ENCODE results near the gene ZBP1. TPM values are rescaled to one million over a fixed set of nuclear protein-coding genes. Genes with fewer than 3 reads are reported as not detected.

The ZBP1 gene
- total RNA-seq, 2 experiments from 2014 or later, result 39.0 to 40.1 TPM

DNA sequence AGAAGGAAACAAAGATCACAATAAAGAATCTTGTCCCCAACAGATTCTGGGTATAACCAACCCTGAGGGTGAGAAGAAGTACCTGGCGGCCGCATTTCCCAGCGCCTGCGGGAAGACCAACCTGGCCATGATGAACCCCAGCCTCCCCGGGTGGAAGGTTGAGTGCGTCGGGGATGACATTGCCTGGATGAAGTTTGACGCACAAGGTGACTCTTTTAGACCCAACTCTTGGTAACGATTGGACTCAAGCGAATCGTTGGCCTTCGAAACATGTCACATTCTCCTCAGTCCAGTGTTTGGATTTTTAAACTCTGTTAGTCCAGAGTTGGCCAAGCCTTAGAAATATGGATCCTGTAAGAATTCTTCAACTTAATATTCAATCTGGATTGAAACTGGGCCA is 56.7 kb downstream of the ZBP1 start:
- no peaks in the 10 kb centered on the region for H3K36me3 Mint-ChIP-seq (ENCODE audit: low read depth)
- CTCF ChIA-PET, result no interaction called here
- H3K27me3 Mint-ChIP-seq, result peaks cover 45% of the 10 kb centered on the region
- no peak for TF ChIP-seq CTCF (IDR thresholded peaks at IDR 0.05)
- no peaks in the 10 kb centered on the region for H3K4me1 ChIP-seq (ENCODE audit: insufficient read depth, low read length)
- no peak overlapping the region for H3K27ac ChIP-seq (ENCODE audit: low read depth in 1 of 2, low read length in 2 of 2)
- H3K4me1 Mint-ChIP-seq (ENCODE audit: low read depth), result no peaks in the 10 kb centered on the region
- H3K27ac Mint-ChIP-seq, result no peak overlapping the region
- DNase-seq (no peak), ATAC-seq (ENCODE audit: poor library complexity) (no peak)
- H3K9me3 Mint-ChIP-seq, result no peaks in the 10 kb centered on the region
- H3K4me3 Mint-ChIP-seq, result no peak overlapping the region
- peaks cover 4 to 11% of the 10 kb centered on the region in 2 experiments for H3K27me3 ChIP-seq (ENCODE audit: control insufficient read depth in 1 of 2, insufficient read depth in 2 of 2, low read length in 2 of 2)
- no peaks in the 10 kb centered on the region for H3K36me3 ChIP-seq (ENCODE audit: insufficient read depth, low read length)
- H3K4me3 ChIP-seq (ENCODE audit: low read length), result no peak overlapping the region
- intact Hi-C loops (cut with DNase I, micrococcal nuclease), result no loop called here
- no peaks in the 10 kb centered on the region for H3K9me3 ChIP-seq (ENCODE audit: control insufficient read depth in 1 of 2, insufficient read depth in 1 of 2, low read length in 2 of 2)
- POLR2A ChIA-PET, result no interaction called here

DNA sequence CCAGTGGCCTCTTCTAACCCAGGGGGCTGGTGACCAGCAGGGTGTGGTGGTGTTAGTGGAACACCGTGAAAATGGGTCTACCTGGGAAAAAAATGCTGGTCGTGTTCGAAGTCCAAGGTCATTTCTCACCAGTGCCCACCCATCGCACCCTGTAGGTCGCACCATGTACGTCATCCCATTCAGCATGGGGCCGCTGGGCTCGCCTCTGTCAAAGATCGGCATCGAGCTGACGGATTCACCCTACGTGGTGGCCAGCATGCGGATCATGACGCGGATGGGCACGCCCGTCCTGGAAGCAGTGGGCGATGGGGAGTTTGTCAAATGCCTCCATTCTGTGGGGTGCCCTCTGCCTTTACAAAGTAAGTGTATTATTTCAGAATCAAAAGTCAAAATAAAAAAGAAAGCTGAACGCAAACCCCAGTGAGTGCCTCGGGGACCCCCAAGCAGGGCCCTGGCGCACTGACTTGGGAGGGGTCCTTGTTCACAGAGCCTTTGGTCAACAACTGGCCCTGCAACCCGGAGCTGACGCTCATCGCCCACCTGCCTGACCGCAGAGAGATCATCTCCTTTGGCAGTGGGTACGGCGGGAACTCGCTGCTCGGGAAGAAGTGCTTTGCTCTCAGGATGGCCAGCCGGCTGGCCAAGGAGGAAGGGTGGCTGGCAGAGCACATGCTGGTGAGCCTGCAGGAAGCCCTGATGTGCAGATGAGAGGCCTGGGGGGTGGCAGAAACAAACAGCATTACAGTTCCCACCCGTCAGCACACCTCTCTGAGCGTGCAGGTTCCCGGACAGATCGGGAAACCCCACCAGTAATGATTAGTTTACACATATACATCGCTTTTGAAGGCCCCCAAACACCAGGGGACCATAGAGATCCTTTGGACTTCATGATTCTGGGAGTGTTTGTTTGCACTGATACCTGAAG is 57.4 kb downstream of the ZBP1 start:
- no peak for ATAC-seq (ENCODE audit: poor library complexity)
- Histone ChIP-seq H3K27ac (ENCODE audit: low read depth in 1 of 2, low read length in 2 of 2) (no peak overlapping the region), H3K36me3 (ENCODE audit: insufficient read depth, low read length) (no peaks in the 10 kb centered on the region), H3K4me1 (ENCODE audit: insufficient read depth, low read length) (no peaks in the 10 kb centered on the region), H3K9me3 (ENCODE audit: control insufficient read depth in 1 of 2, insufficient read depth in 1 of 2, low read length in 2 of 2) (no peaks in the 10 kb centered on the region), H3K27me3 (ENCODE audit: control insufficient read depth in 1 of 2, insufficient read depth in 2 of 2, low read length in 2 of 2) (peaks cover 4 to 11% of the 10 kb centered on the region in 2 experiments), H3K4me3 (ENCODE audit: low read length) (no peak overlapping the region)
- POLR2A ChIA-PET, result no interaction called here
- Mint-ChIP-seq H3K36me3 (ENCODE audit: low read depth) (no peaks in the 10 kb centered on the region), H3K4me3 (no peak overlapping the region), H3K4me1 (ENCODE audit: low read depth) (no peaks in the 10 kb centered on the region), H3K27me3 (peaks cover 50% of the 10 kb centered on the region), H3K27ac (no peak overlapping the region), H3K9me3 (no peaks in the 10 kb centered on the region)
- DNase-seq, result no peak
- CTCF ChIA-PET, result no interaction called here
- intact Hi-C loops (cut with DNase I, micrococcal nuclease), result no loop called here
- no peak for TF ChIP-seq CTCF (IDR thresholded peaks at IDR 0.05)

- Mint-ChIP-seq H3K27ac (no peak overlapping the region), H3K4me3 (no peak overlapping the region), H3K27me3 (peaks cover 45% of the 10 kb centered on the region), H3K4me1 (ENCODE audit: low read depth) (no peaks in the 10 kb centered on the region), H3K9me3 (no peaks in the 10 kb centered on the region), H3K36me3 (ENCODE audit: low read depth) (no peaks in the 10 kb centered on the region)
- no peak overlapping the region for H3K4me3 ChIP-seq (ENCODE audit: low read length)
- DNase-seq, result no peak
- TF ChIP-seq CTCF (IDR thresholded peaks at IDR 0.05), result no peak
- H3K27me3 ChIP-seq (ENCODE audit: control insufficient read depth in 1 of 2, insufficient read depth in 2 of 2, low read length in 2 of 2), result peaks cover 4 to 8% of the 10 kb centered on the region in 2 experiments
- intact Hi-C loops (cut with DNase I, micrococcal nuclease), result no loop called here
- ChIA-PET POLR2A (no interaction called here), CTCF (interaction anchor here (0.6 kb wide), 1 partner anchor 719 kb away, joined by 4 read pairs; no protein-coding TSS in a partner anchor)
- no peak for ATAC-seq (ENCODE audit: poor library complexity)
- no peaks in the 10 kb centered on the region for H3K36me3 ChIP-seq (ENCODE audit: insufficient read depth, low read length)
- H3K9me3 ChIP-seq (ENCODE audit: control insufficient read depth in 1 of 2, insufficient read depth in 1 of 2, low read length in 2 of 2), result no peaks in the 10 kb centered on the region
- H3K4me1 ChIP-seq (ENCODE audit: insufficient read depth, low read length), result no peaks in the 10 kb centered on the region
- no peak overlapping the region for H3K27ac ChIP-seq (ENCODE audit: low read depth in 1 of 2, low read length in 2 of 2)
Observed at GRCh38 chr20:57561356-57562279, 58.6 kb downstream of the ZBP1 start.

Data from CD4-positive, alpha-beta T cell (primary cell).